Measurements from ENCODE around the gene LHPP. TPM values are rescaled to one million over a fixed set of nuclear protein-coding genes. Genes with fewer than 3 reads are reported as not detected.
"Not testable (repeated sequence)": the region's sequence is repeated elsewhere in the genome, so short reads cannot be mapped to it uniquely, and the experiment has no call there.

The LHPP gene
- polyA plus RNA-seq, 3 donors: 19.1 to 24.0 (median 20.0) TPM

DNA sequence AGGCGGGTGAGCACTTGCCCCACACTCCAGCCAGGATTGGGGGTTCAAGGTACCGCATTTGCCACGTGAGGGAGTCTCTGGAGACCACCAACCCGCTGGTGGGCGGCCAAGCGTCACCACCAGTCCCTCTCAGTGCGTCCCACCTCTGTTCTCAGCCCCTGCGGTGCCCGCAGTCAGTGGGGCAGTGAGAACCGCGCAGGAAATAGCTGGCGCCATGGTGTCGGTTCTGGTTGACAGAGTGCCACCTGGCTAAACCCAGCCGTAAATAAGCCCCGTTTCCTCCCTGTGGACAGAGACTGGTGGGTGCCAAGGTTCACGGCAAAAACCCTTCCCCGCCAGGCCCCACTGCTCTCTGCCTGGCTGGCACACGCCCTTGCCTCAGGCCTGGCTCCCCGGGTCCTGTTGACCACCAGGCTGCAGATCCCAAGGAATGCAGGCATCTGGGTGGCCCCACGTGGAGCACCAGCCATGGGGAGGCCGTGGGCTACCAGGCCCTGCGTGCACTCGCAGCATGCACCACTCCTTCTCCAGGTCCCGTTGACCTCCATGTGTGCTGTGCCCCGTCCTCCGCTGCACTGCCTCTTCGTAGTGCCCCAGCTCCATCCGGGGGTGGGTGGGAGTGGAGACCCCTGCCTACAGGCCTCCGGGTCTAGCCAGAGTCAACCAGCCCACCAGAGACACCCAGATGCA, 140.0 kb downstream of the LHPP start:
- no peak for DNase-seq (ENCODE audit: low read depth in 3 of 3, low spot score in 2 of 3)

DNA sequence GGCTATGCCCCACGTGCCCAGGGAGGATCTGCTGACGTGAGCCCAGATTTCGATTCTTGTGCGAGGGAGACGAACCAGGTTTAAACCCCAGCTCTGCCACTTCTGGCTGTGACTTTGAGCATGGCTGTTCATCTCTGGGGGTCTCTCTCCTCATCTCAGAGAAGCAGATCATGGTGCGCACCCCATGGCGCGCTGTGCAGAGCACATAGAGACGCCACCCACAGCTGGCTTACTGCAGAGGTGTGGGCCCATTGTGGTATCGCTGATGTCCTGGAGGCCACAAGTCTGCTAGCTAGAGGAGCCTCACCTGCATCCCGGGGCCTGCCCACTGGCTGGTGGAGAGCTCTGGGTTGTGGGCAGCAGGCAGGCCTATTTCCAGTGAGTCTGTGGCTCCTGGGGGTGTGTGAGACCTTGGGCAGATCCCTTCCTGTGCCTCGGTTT, 140.5 kb downstream of the LHPP start:
- DNase-seq (ENCODE audit: low read depth in 3 of 3, low spot score in 2 of 3): no peak

DNA sequence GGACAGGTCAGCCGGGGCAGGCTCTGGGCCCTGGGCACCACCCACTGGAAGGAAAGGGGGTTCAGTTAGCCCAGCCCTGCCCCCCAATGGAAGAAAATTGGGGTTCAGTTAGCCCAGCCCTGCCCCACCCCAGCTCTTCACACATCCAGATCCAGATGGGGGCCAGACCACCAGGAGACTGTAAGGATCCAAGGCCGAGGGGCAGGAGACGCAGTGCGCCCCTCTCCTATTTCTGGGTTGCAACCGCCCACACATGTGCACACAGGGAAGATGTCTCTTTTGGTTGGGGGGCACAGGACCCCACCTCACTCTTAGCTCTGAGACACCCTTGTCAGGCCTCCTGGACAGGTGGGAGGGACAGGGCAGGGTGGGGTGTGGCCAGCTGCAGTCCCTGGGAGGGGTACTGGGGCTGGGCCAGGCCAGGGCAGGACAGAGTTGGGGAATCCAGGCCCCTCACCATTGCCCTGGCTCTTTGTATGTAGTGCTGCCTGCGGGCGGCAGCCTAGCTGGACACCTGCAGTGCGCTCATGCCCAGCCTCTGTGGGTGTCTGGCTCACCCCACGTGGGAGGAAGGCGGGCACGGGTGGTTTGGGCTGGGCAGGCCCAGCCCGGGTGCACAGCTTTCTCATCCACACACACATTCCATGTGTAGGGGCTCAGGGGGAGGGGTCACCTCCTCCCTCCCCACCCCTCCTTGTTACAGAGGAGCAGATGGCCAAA, 141.2 kb downstream of the LHPP start:
- no peak for DNase-seq (ENCODE audit: low read depth in 3 of 3, low spot score in 2 of 3)

- DNase-seq (ENCODE audit: low read depth in 3 of 3, low spot score in 2 of 3): no peak
Observed at GRCh38 chr10:124603376-124604213, 142.0 kb downstream of the LHPP start.

DNA sequence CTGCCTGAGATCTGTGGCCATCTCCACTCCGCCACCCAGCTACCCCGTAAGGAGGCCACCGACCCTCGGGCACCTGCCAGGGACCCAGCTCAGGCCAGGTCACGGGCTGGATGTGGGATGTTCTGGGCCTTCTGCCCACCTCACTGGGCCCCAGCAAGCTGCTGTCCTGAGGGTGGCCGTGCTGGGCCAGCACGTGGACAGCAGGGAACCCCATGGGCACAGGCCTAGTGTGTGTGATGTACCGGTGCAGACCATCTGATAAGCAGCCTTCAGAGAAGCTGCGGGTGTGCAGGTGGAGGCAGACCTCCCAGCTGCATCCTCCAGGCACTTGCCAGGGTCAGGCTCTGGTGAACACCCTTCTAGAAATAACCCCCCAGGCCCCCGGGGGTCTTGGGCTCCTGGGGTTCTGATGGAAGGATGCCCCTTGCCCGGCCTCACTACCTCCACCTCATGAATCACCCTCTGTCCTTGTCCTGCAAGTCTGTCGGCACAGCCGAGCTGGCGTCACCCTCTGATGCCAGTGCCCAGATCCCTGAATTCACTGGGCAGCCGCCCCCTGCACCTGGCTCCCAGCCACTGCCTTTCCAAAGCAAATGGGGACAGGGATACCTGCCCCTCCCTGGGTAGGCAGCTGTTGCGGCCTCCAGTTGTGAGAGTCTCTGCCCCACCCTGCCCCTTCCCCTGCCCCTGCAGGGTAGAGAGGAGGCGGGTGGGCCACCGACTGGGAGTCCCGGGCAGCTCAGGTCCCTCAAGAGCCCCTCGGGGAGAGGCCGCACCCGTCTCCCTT, 142.8 kb downstream of the LHPP start:
- no peak for DNase-seq (ENCODE audit: low read depth in 3 of 3, low spot score in 2 of 3)

DNA sequence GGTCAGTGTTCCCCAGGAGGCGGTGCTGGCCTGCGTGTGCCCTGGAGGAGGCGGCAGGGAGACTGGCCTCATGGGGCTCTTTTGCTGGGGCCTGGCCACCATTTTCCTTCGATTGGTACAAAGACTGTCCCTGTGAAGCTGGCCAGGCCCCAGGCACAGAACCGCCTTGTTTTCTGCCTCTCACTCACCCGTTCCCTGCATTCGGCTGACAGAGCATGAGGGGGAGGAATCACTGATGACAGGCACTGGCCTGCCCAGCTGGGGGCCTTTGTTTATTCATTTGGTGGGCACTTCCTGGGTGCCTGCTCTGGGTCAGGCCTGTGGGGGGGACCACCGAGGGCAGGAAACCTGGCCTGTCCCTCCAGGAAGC, 143.4 kb downstream of the LHPP start:
- no peak for DNase-seq (ENCODE audit: low read depth in 3 of 3, low spot score in 2 of 3)

- DNase-seq (ENCODE audit: low read depth in 3 of 3, low spot score in 2 of 3): no peak
Observed at GRCh38 chr10:124605481-124605855, 143.8 kb downstream of the LHPP start.

- no peak for DNase-seq (ENCODE audit: low read depth in 3 of 3, low spot score in 2 of 3)
Observed at GRCh38 chr10:124605856-124606812, 144.5 kb downstream of the LHPP start.

DNA sequence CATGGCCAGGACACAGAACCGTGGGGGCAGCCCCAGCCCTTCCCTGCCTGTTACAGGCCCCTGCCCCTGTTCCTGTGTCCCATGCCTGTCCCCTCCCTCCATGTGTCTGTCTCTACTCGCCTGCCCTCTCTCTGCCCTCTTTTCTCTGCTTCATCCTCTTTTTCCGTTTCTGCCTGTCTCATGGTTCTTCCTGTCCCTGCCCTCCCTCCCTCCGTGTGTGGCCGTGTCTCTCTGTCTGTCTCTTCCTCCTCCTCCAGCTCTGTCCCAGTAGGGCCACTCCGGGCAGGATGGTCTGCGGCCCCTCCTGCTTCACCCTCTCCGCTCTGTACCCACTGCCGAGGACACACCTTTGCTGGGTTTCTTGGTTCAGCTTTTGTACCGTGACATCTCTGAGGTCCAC, 145.2 kb downstream of the LHPP start:
- no peak for DNase-seq (ENCODE audit: low read depth in 3 of 3, low spot score in 2 of 3)

GRCh38 chr10:124607693-124608092, 146.1 kb downstream of the LHPP start:
- DNase-seq (ENCODE audit: low read depth in 3 of 3, low spot score in 2 of 3): no peak

GRCh38 chr10:124608093-124608721, 146.6 kb downstream of the LHPP start:
- no peak for DNase-seq (ENCODE audit: low read depth in 3 of 3, low spot score in 2 of 3)

DNA sequence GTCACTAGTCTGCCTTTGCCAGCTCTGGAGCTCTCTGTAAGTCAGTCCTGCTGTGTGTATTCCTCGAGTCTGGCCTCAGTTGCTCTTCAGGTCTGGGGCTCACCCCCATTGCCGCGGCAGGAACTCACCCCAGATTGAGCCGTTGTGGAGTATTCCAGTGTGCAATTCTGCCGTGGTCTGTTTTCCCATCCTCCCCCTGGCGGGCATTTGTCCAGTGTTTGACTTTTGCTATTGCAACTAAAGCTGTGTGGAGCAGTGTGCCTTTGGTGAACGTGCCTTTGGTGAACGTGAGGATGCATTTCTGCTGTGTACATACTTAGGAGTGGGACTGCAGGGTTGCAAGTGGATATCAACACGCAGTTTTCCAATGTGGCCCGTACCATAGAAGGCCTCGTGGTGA, 148.1 kb downstream of the LHPP start:
- no peak for DNase-seq (ENCODE audit: low read depth in 3 of 3, low spot score in 2 of 3)

DNA sequence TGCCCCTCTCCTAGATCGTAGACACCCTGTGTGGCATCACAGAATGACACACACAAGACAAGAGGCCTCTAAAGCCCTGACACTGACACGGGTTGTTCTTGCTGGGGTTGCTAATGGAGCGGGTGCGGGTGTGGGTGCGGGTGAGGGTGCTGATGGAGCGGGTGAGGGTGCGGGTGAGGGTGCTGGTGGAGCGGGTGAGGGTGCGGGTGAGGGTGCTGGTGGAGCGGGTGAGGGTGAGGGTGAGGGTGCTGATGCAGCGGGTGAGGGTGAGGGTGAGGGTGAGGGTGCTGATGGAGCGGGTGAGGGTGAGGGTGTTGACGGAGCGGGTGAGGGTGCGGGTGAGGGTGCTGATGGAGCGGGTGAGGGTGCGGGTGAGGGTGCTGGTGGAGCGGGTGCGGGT, 148.6 kb downstream of the LHPP start:
- not testable (repeated sequence) for DNase-seq (ENCODE audit: low read depth in 3 of 3, low spot score in 2 of 3)

DNA sequence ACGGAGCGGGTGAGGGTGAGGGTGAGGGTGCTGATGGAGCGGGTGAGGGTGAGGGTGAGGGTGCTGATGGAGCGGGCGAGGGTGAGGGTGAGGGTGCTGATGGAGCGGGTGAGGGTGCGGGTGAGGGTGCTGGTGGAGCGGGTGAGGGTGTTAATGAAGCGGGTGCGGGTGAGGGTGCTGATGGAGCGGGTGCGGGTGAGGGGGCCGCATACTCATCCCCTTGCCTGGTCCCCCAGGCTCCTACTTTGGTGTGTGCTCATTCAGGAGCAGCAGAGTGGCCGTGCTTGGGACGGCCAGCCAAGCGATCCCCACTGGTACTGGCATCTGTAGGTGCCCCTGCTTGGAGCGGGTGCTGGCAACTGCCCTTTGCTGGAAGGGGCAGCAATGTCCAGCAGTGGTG, 149.2 kb downstream of the LHPP start:
- DNase-seq (ENCODE audit: low read depth in 3 of 3, low spot score in 2 of 3): not testable (repeated sequence)

DNA sequence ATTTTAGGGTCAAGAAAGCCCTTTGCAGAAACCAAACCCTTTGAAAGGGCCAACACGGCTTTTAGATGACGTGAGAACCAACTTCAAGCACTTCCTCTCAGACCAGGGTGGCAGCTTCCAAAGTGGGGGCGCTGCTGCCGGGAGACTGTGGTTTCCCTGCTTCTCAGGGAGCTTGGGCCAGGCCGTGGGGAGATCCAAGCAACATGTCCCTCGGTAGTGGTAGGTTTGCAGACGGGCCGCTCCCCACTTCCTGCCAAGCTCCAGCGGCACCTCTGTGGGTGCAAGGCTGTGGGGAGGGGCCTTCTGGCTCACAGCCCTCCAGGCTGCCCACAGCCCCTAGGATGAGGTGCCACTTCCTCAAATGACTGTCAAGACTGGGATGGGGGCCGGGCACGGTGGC, 150.1 kb downstream of the LHPP start:
- DNase-seq (ENCODE audit: low read depth in 3 of 3, low spot score in 2 of 3): no peak

GRCh38 chr10:124612611-124613498, 151.2 kb downstream of the LHPP start:
- DNase-seq (ENCODE audit: low read depth in 3 of 3, low spot score in 2 of 3): no peak

- DNase-seq (ENCODE audit: low read depth in 3 of 3, low spot score in 2 of 3): no peak
Observed at GRCh38 chr10:124614003-124614659, 152.5 kb downstream of the LHPP start.

DNA sequence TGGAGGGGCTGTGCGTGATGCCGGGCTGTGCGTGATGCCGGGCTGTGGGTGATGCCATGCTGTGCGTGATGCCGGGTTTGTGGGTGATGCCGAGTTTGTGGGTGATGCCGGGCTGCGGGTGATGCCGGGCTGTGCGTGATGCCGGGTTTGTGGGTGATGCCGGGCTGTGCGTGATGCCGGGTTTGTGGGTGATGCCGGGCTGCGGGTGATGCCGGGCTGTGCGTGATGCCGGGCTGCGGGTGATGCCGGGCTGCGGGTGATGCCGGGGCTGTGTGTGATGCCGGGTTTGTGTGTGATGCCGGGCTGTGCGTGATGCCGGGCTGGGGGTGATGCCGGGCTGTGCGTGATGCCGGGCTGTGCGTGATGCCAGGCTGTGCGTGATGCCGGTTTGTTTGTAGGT, 153.6 kb downstream of the LHPP start:
- DNase-seq (ENCODE audit: low read depth in 3 of 3, low spot score in 2 of 3): no peak

Measured in right renal cortex interstitium (tissue), 3 donors.